Mesenchymal stem cell (in vitro differentiated cells and primary cell): ENCODE measurements around the gene DHCR7.

ENCODE experiments used
- DNase-seq: peaks from one replicate; pipeline ENCODE4 v3.0.0-alpha.2; 2013
- H2AFZ ChIP-seq: one replicate; pipeline ENCODE4 v1.6.1; 2013; ENCODE audit warnings: low read depth, mild to moderate bottlenecking, control low read depth, inconsistent platforms, low read length, moderate library complexity
- H2AK5ac ChIP-seq: 2 replicates; pipeline ENCODE4 v1.6.1; 2013; ENCODE audit warnings: low read length, moderate library complexity, mild to moderate bottlenecking, inconsistent platforms; ENCODE audit not compliant: severe bottlenecking
- H2BK120ac ChIP-seq: one replicate; pipeline ENCODE4 v1.6.1; 2013; ENCODE audit warnings: low read depth, mild to moderate bottlenecking, inconsistent platforms, low read length, moderate library complexity
- H2BK12ac ChIP-seq, 2 experiments: one replicate each; pipeline ENCODE4 v1.6.1; 2013; ENCODE audit warnings: inconsistent platforms in 2 of 2, low read length in 2 of 2, mild to moderate bottlenecking in 2 of 2, moderate library complexity in 2 of 2, control low read depth in 1 of 2
- H2BK15ac ChIP-seq: one replicate; pipeline ENCODE4 v1.6.1; 2013; ENCODE audit warnings: mild to moderate bottlenecking, low read depth, inconsistent platforms; ENCODE audit not compliant: poor library complexity, severe bottlenecking
- H2BK5ac ChIP-seq: 2 replicates; pipeline ENCODE4 v1.6.1; 2013; ENCODE audit warnings: low read depth, mild to moderate bottlenecking, low read length, control low read depth, inconsistent platforms; ENCODE audit not compliant: poor library complexity, severe bottlenecking
- H3K14ac ChIP-seq, 2 experiments: one replicate each; pipeline ENCODE4 v1.6.1; 2013; ENCODE audit warnings: inconsistent platforms in 2 of 2, low read length in 2 of 2, control low read depth in 1 of 2, mild to moderate bottlenecking in 1 of 2, moderate library complexity in 1 of 2
- H3K18ac ChIP-seq, 2 experiments: one replicate each; pipeline ENCODE4 v1.6.1; 2013; ENCODE audit warnings: inconsistent platforms in 2 of 2, low read length in 2 of 2, control low read depth in 1 of 2, low read depth in 1 of 2, mild to moderate bottlenecking in 1 of 2
- H3K23ac ChIP-seq, 2 experiments: one replicate each; pipeline ENCODE4 v1.6.1; 2013; ENCODE audit warnings: inconsistent platforms in 2 of 2, low read length in 2 of 2, mild to moderate bottlenecking in 2 of 2, moderate library complexity in 2 of 2, control low read depth in 1 of 2
- H3K27ac ChIP-seq: 2 replicates; pipeline ENCODE4 v1.5.1; 2013; ENCODE audit warnings: mild to moderate bottlenecking, moderate library complexity, low read length, control low read depth, inconsistent platforms; ENCODE audit not compliant: poor library complexity, severe bottlenecking
- H3K27me3 ChIP-seq, 2 experiments: 2 replicates each; pipeline versions ENCODE4 v1.6.1 to v1.7.0; 2013; ENCODE audit warnings: low read length in 2 of 2, mild to moderate bottlenecking in 2 of 2, moderate library complexity in 2 of 2, control low read depth in 1 of 2, inconsistent platforms in 1 of 2; ENCODE audit not compliant: control insufficient read depth in 1 of 2, insufficient read depth in 1 of 2
- H3K36me3 ChIP-seq, 2 experiments: 2 replicates each; pipeline versions ENCODE4 v1.6.1 to v1.7.0; 2013; ENCODE audit warnings: low read length in 2 of 2, control low read depth in 1 of 2, inconsistent platforms in 1 of 2, low read depth in 1 of 2, mild to moderate bottlenecking in 1 of 2; ENCODE audit not compliant: insufficient read depth in 2 of 2, control insufficient read depth in 1 of 2
- H3K4ac ChIP-seq, 2 experiments: one replicate each; pipeline ENCODE4 v1.6.1; 2013; ENCODE audit warnings: inconsistent platforms in 2 of 2, low read length in 2 of 2, mild to moderate bottlenecking in 2 of 2, moderate library complexity in 2 of 2, control low read depth in 1 of 2, low read depth in 1 of 2
- H3K4me1 ChIP-seq: 2 replicates; pipeline ENCODE4 v1.6.1; 2013; ENCODE audit warnings: low read depth, low read length, control low read depth; ENCODE audit not compliant: control insufficient read depth, insufficient read depth
- H3K4me2 ChIP-seq: 2 replicates; pipeline ENCODE4 v1.6.1; 2013; ENCODE audit warnings: low read length, mild to moderate bottlenecking, inconsistent platforms; ENCODE audit not compliant: poor library complexity, severe bottlenecking
- H3K4me3 ChIP-seq, 2 experiments: 2 replicates each; pipeline versions ENCODE4 v1.5.1 to v1.7.0; 2013; ENCODE audit warnings: low read length in 2 of 2, mild to moderate bottlenecking in 2 of 2, control low read depth in 1 of 2, low read depth in 1 of 2; ENCODE audit not compliant: insufficient read depth in 1 of 2
- H3K79me1 ChIP-seq: replicated peaks from 2 replicates; pipeline ENCODE4 v1.6.1; 2013; ENCODE audit warnings: mild to moderate bottlenecking, control low read depth, low read length, inconsistent platforms; ENCODE audit not compliant: poor library complexity, severe bottlenecking
- H3K9ac ChIP-seq: 2 replicates; pipeline ENCODE4 v1.7.0; 2013; ENCODE audit warnings: mild to moderate bottlenecking, low read length, moderate library complexity
- H3K9me3 ChIP-seq: 2 replicates; pipeline ENCODE4 v1.7.0; 2013; ENCODE audit warnings: mild to moderate bottlenecking, low read length; ENCODE audit not compliant: control insufficient read depth
- H4K8ac ChIP-seq: one replicate; pipeline ENCODE4 v1.6.1; 2013; ENCODE audit warnings: inconsistent platforms, mild to moderate bottlenecking, low read length, moderate library complexity
- H4K91ac ChIP-seq: one replicate; pipeline ENCODE4 v1.6.1; 2013; ENCODE audit warnings: mild to moderate bottlenecking, low read length, inconsistent platforms
- WGBS: methylation state at CpG from one replicate; pipeline ENCODE4 v1.1.7; 2013; ENCODE audit warnings: mixed read lengths; 5-methylcytosine and 5-hydroxymethylcytosine counted together

The DHCR7 gene

DNA sequence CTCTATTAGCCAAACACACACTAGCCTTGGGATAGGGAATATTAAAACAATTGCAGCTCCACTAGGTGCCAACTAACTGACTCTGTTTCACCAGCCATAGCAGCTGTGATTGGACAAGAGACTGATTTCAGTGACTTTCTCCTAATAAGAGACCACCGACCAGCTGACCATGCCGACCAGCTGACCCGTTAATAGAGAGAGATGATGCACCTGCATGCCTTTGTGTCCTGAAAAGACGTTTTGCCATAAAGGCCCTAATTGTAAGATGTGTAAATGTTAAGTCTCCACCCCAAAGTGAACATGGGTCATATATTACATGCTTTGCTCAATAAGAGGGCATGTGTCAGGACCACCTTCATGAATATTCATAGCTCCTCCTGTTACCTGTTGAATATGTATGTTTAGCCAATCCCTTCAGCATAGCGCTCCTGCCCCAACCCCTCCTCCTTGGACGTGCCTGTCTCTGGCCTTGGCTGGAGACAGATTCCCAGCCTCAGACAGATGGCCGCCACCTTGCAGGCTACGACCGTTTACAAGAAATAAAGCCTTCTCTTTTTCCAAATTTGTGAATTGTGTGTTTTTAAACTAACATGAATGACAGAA is 3.5 kb upstream of the DHCR7 start:
- no peak overlapping the region for H3K4me2 ChIP-seq
- no peaks in the 10 kb centered on the region for H3K9me3 ChIP-seq
- H2BK15ac ChIP-seq, result no peak overlapping the region
- H2AFZ ChIP-seq, result no peak overlapping the region
- no peaks in the 10 kb centered on the region for H3K27me3 ChIP-seq
- H3K27ac ChIP-seq, result no peak overlapping the region
- no peak overlapping the region for H3K4me3 ChIP-seq
- H4K91ac ChIP-seq, result no peak overlapping the region
- H2AK5ac ChIP-seq, result no peak overlapping the region
- H3K18ac ChIP-seq, result no peak overlapping the region
- no peak overlapping the region for H2BK5ac ChIP-seq
- DNase-seq, result no peak
- H4K8ac ChIP-seq, result peak overlapping the region; percentile 66
- H3K9ac ChIP-seq, result no peak overlapping the region
- peaks cover 17 to 26% of the 10 kb centered on the region in 2 experiments for H3K36me3 ChIP-seq
- H2BK12ac ChIP-seq, result no peak overlapping the region
- H3K14ac ChIP-seq, result no peak overlapping the region
- H3K23ac ChIP-seq, result no peak overlapping the region
- WGBS, result 79% methylated on average over 9 of the region's 9 CpGs
- peaks cover 29% of the 10 kb centered on the region for H3K79me1 ChIP-seq
- no peak overlapping the region for H2BK120ac ChIP-seq
- peaks cover 23% of the 10 kb centered on the region for H3K4me1 ChIP-seq
- no peak overlapping the region for H3K4ac ChIP-seq

DNA sequence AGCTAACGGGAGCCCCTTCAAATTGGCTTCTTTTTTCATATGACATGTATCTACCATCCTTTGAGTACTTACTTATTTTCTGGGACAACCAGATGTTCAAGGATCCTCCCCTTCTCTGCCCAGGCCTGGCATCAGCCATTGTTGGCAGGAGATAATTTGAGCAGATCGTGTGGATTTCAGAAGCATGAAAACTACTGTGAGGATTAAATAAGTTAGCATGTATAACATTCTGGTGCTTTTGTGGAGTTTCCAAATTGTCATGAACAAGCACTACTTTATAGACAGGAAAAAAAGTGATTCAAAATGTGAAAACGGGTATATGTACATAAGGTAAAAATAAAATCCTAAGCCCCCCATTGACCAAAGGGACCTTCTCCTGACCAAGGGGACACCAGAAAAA is 2.7 kb upstream of the DHCR7 start:
- Histone ChIP-seq H3K9ac (no peak overlapping the region), H2BK120ac (no peak overlapping the region), H3K36me3 (peaks cover 11 to 25% of the 10 kb centered on the region in 2 experiments), H2AK5ac (no peak overlapping the region), H3K9me3 (peaks cover 6% of the 10 kb centered on the region), H3K27ac (no peak overlapping the region), H3K79me1 (peaks cover 25% of the 10 kb centered on the region), H3K4me2 (no peak overlapping the region), H3K14ac (no peak overlapping the region), H2BK12ac (no peak overlapping the region), H4K91ac (no peak overlapping the region), H4K8ac (no peak overlapping the region), H3K23ac (no peak overlapping the region), H3K4ac (no peak overlapping the region), H2AFZ (no peak overlapping the region), H3K4me3 (no peak overlapping the region), H3K18ac (no peak overlapping the region), H2BK5ac (no peak overlapping the region), H2BK15ac (no peak overlapping the region), H3K4me1 (peaks cover 23% of the 10 kb centered on the region), H3K27me3 (no peaks in the 10 kb centered on the region)
- WGBS, result 100% methylated on average over 3 of the region's 3 CpGs
- DNase-seq, result no peak

DNA sequence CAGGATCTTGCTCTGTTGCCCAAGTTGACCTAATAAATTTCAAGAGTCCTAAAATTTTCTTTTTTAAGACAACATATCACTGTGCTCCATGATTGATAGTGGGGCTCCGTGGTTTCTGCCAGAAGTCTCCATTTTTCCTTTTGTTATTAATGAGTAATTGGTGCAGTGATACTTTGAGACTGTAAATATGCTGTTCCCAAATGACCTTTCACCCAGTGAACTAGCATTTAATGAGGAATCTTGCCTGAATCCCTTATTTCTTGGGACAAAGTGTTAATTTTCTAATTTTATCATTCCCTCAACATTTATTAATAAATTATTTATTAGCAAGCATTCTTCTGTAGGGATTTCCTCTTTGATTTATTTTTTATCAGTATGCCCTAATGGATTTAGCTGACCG is 2.3 kb upstream of the DHCR7 start:
- Histone ChIP-seq H2AK5ac (no peak overlapping the region), H2BK12ac (no peak overlapping the region), H3K9ac (no peak overlapping the region), H3K4me2 (no peak overlapping the region), H3K23ac (no peak overlapping the region), H2BK120ac (no peak overlapping the region), H2AFZ (no peak overlapping the region), H3K27me3 (no peaks in the 10 kb centered on the region), H3K9me3 (peaks cover 10% of the 10 kb centered on the region), H2BK15ac (no peak overlapping the region), H3K79me1 (peaks cover 24% of the 10 kb centered on the region), H3K4me3 (no peak overlapping the region), H3K4ac (no peak overlapping the region), H3K18ac (no peak overlapping the region), H3K27ac (no peak overlapping the region), H3K36me3 (peaks cover 10 to 25% of the 10 kb centered on the region in 2 experiments), H3K14ac (no peak overlapping the region), H4K8ac (no peak overlapping the region), H2BK5ac (no peak overlapping the region), H3K4me1 (peaks cover 23% of the 10 kb centered on the region), H4K91ac (no peak overlapping the region)
- DNase-seq, result no peak
- 100% methylated on average over 1 of the region's 2 CpGs for WGBS

DNA sequence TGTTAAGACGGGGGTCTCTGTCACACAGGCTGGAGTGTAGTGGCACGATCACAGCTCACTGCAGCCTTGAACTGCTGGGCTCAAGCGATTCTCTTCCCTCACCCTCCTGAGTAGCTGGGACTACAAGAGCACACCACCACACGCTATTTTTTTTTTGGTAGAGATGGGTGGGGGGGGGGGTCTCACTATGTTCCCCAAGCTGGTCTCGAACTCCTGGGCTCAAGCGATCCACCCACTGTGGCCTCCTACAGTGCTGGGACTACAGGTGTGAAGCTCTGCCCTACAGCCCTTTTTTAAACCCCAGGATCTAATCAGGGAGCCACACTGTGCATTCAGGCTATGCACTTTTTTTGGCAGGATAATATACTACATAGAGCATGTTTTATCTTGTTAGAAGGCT is 1.4 kb upstream of the DHCR7 start:
- Histone ChIP-seq H2BK12ac (peak overlapping the region in 1 of 2 experiments; percentile 49), H2AK5ac (no peak overlapping the region), H4K8ac (no peak overlapping the region), H3K4me3 (peak overlapping the region in 1 of 2 experiments; percentile 99), H3K79me1 (peaks cover 23% of the 10 kb centered on the region), H3K18ac (no peak overlapping the region), H2BK120ac (no peak overlapping the region), H3K14ac (no peak overlapping the region), H2BK5ac (no peak overlapping the region), H3K27ac (no peak overlapping the region), H4K91ac (no peak overlapping the region), H3K23ac (no peak overlapping the region), H2BK15ac (no peak overlapping the region), H3K27me3 (no peaks in the 10 kb centered on the region), H3K4me2 (peak overlapping the region; percentile 62), H3K9me3 (peaks cover 12% of the 10 kb centered on the region), H3K4ac (no peak overlapping the region), H2AFZ (no peak overlapping the region), H3K36me3 (peaks cover 10 to 25% of the 10 kb centered on the region in 2 experiments), H3K9ac (peak overlapping the region; percentile 93), H3K4me1 (peaks cover 21% of the 10 kb centered on the region)
- 7% methylated on average over 2 of the region's 6 CpGs for WGBS
- DNase-seq, result no peak
